ENCODE measurements around the gene OR51B6. TPM values are rescaled to one million over a fixed set of nuclear protein-coding genes. Genes with fewer than 3 reads are reported as not detected.
"Not testable (repeated sequence)": the region's sequence is repeated elsewhere in the genome, so short reads cannot be mapped to it uniquely, and the experiment has no call there.

Gene OR51B6
- total and polyA plus RNA-seq, 2 experiments from 2014 or later: not detected

- DNase-seq (ENCODE audit: low spot score): no peak
- no peaks in the 10 kb centered on the region for H3K79me2 ChIP-seq
- H3K4me3 ChIP-seq: no peak overlapping the region
- WGBS (ENCODE audit: low lambda C conversion rate, missing lambda C conversion rate): 96% methylated on average over 1 of the region's 1 CpG
- no peak overlapping the region for H2AFZ ChIP-seq
- H3K4me2 ChIP-seq: no peak overlapping the region
- no peaks in the 10 kb centered on the region for H3K9me2 ChIP-seq (replicated peaks; ENCODE audit: insufficient read depth)
- H3K27ac ChIP-seq: no peak overlapping the region
- H4K20me1 ChIP-seq (ENCODE audit: insufficient read depth, poor library complexity, severe bottlenecking): no peaks in the 10 kb centered on the region
- H3K27me3 ChIP-seq: no peaks in the 10 kb centered on the region
- no peaks in the 10 kb centered on the region for H3K4me1 ChIP-seq (ENCODE audit: insufficient read depth)
- TF ChIP-seq CTCF (IDR thresholded peaks at IDR 0.05; ENCODE audit: poor library complexity): no peak
- no peak for TF ChIP-seq EZH2phosphoT487 (IDR thresholded peaks at IDR 0.05; ENCODE audit: low read depth, severe bottlenecking, unreplicated experiment)
- TF ChIP-seq EZH2 (IDR thresholded peaks at IDR 0.05; ENCODE audit: borderline replicate concordance): no peak
- no peaks in the 10 kb centered on the region for H3K9me3 ChIP-seq (ENCODE audit: low read depth)
- H3K36me3 ChIP-seq (replicated peaks; ENCODE audit: insufficient read depth, low read depth): no peaks in the 10 kb centered on the region
These were observed 47.3 kb upstream of the OR51B6 start for GRCh38 chr11:5304046-5304445.

- Histone ChIP-seq H3K4me2 (no peak overlapping the region), H3K27ac (no peak overlapping the region), H3K79me2 (no peaks in the 10 kb centered on the region), H4K20me1 (ENCODE audit: insufficient read depth, poor library complexity, severe bottlenecking) (no peaks in the 10 kb centered on the region), H3K9me3 (ENCODE audit: low read depth) (no peaks in the 10 kb centered on the region), H3K4me1 (ENCODE audit: insufficient read depth) (no peaks in the 10 kb centered on the region), H2AFZ (no peak overlapping the region), H3K36me3 (replicated peaks; ENCODE audit: insufficient read depth, low read depth) (no peaks in the 10 kb centered on the region), H3K4me3 (no peak overlapping the region), H3K9me2 (replicated peaks; ENCODE audit: insufficient read depth) (no peaks in the 10 kb centered on the region), H3K27me3 (no peaks in the 10 kb centered on the region)
- TF ChIP-seq EZH2 (IDR thresholded peaks at IDR 0.05; ENCODE audit: borderline replicate concordance) (no peak), EZH2phosphoT487 (IDR thresholded peaks at IDR 0.05; ENCODE audit: low read depth, severe bottlenecking, unreplicated experiment) (no peak), CTCF (IDR thresholded peaks at IDR 0.05; ENCODE audit: poor library complexity) (no peak)
- WGBS (ENCODE audit: low lambda C conversion rate, missing lambda C conversion rate): 66% methylated on average over 2 of the region's 2 CpGs
- no peak for DNase-seq (ENCODE audit: low spot score)
These were observed 43.9 kb upstream of the OR51B6 start for GRCh38 chr11:5307256-5308019.

GRCh38 chr11:5310423-5310822 is 40.9 kb upstream of the OR51B6 start:
- no peaks in the 10 kb centered on the region for H3K9me2 ChIP-seq (replicated peaks; ENCODE audit: insufficient read depth)
- no peaks in the 10 kb centered on the region for H4K20me1 ChIP-seq (ENCODE audit: insufficient read depth, poor library complexity, severe bottlenecking)
- H3K27ac ChIP-seq: no peak overlapping the region
- H3K4me1 ChIP-seq (ENCODE audit: insufficient read depth): no peaks in the 10 kb centered on the region
- no peaks in the 10 kb centered on the region for H3K79me2 ChIP-seq
- no peaks in the 10 kb centered on the region for H3K36me3 ChIP-seq (replicated peaks; ENCODE audit: insufficient read depth, low read depth)
- TF ChIP-seq EZH2 (IDR thresholded peaks at IDR 0.05; ENCODE audit: borderline replicate concordance) (no peak), EZH2phosphoT487 (IDR thresholded peaks at IDR 0.05; ENCODE audit: low read depth, severe bottlenecking, unreplicated experiment) (no peak), CTCF (IDR thresholded peaks at IDR 0.05; ENCODE audit: poor library complexity) (no peak)
- DNase-seq (ENCODE audit: low spot score): no peak
- no peaks in the 10 kb centered on the region for H3K9me3 ChIP-seq (ENCODE audit: low read depth)
- 91% methylated on average over 1 of the region's 1 CpG for WGBS (ENCODE audit: low lambda C conversion rate, missing lambda C conversion rate)
- H3K27me3 ChIP-seq: no peaks in the 10 kb centered on the region
- no peak overlapping the region for H2AFZ ChIP-seq
- no peak overlapping the region for H3K4me2 ChIP-seq
- H3K4me3 ChIP-seq: no peak overlapping the region

GRCh38 chr11:5313326-5314023 is 37.8 kb upstream of the OR51B6 start:
- H3K9me3 ChIP-seq (ENCODE audit: low read depth); H3K27me3 ChIP-seq; H3K9me2 ChIP-seq (replicated peaks; ENCODE audit: insufficient read depth); H4K20me1 ChIP-seq (ENCODE audit: insufficient read depth, poor library complexity, severe bottlenecking); H3K4me3 ChIP-seq; H3K4me2 ChIP-seq; H3K79me2 ChIP-seq; DNase-seq (ENCODE audit: low spot score); H3K36me3 ChIP-seq (replicated peaks; ENCODE audit: insufficient read depth, low read depth); H3K27ac ChIP-seq; H3K4me1 ChIP-seq (ENCODE audit: insufficient read depth); H2AFZ ChIP-seq: not testable (repeated sequence)
- 72% methylated on average over 3 of the region's 3 CpGs for WGBS (ENCODE audit: low lambda C conversion rate, missing lambda C conversion rate)

All from hepatocyte (in vitro differentiated cells).